K562 (cell line): Measurements from ENCODE around the gene DUOXA2.

Source experiments
- EGR1 ChIP-seq: fragments of 450-650 bp; conservative IDR thresholded peaks from 2 replicates; pipeline ENCODE4 v1.6.1; 2017; ENCODE audit warnings: mild to moderate bottlenecking
- FIP1L1 ChIP-seq: fragments of 200-400 bp; formaldehyde crosslinking; IDR thresholded peaks from 2 replicates; pipeline ENCODE4 v1.6.1; 2018; ENCODE audit warnings: mild to moderate bottlenecking, low read depth, low read length; ENCODE audit not compliant: poor library complexity, severe bottlenecking
- HSF4 ChIP-seq: fragments of 250-450 bp; sonication (Bioruptor Pico); IDR thresholded peaks from 2 replicates; pipeline ENCODE4 v2.1.2; 2022; ENCODE audit warnings: mild to moderate bottlenecking, moderate library complexity, borderline replicate concordance
- JUN ChIP-seq, 2 experiments: sonication (generic) in 1 of 2; formaldehyde crosslinking in 1 of 2; IDR thresholded peaks; 2 replicates each; pipeline versions ENCODE4 v1.6.1 to v1.8.0; 2012 to 2022; ENCODE audit warnings: borderline replicate concordance in 2 of 2, mild to moderate bottlenecking in 2 of 2, improper control_type of control experiment in 1 of 2, low read depth in 1 of 2, low read length in 1 of 2, missing genetic modification reagents in 1 of 2
- JUNB ChIP-seq: fragments of 450-650 bp; formaldehyde crosslinking; conservative IDR thresholded peaks from 2 replicates; pipeline ENCODE4 v1.4.0; 2020; ENCODE audit warnings: mild to moderate bottlenecking
- KDM1A ChIP-seq, 2 experiments: fragments of 450-650 bp; IDR thresholded peaks; 2 replicates each; pipeline ENCODE4 v1.6.1; 2016; ENCODE audit warnings: mild to moderate bottlenecking in 2 of 2
- POLR2AphosphoS2 ChIP-seq: IDR thresholded peaks from 2 replicates; pipeline ENCODE4 v1.6.1; 2012; ENCODE audit warnings: low read length, improper control_type of control experiment
- RFX5 ChIP-seq: IDR thresholded peaks from 2 replicates; pipeline ENCODE4 v1.6.1; 2011; ENCODE audit warnings: low read depth, mild to moderate bottlenecking, improper control_type of control experiment, low read length
- ZNF184 ChIP-seq: sonication (generic); formaldehyde crosslinking; IDR thresholded peaks from 2 replicates; pipeline ENCODE4 v1.5.0; 2020; ENCODE audit warnings: missing genetic modification reagents
- TF ChIP-seq, protein P1 (sequence below), 2 experiments: fragments of 200-800 bp in 1 of 2; sonication (Bioruptor generic) in 1 of 2; sonication (generic) in 1 of 2; formaldehyde crosslinking in 1 of 2; IDR thresholded peaks in 1 of 2; conservative IDR thresholded peaks in 1 of 2; 2 replicates each; pipeline versions ENCODE4 v1.5.0 to v1.6.1; 2016 to 2020; ENCODE audit warnings: missing compliant biosample characterization in 1 of 2, missing genetic modification characterization in 1 of 2, missing genetic modification reagents in 1 of 2

DNA sequence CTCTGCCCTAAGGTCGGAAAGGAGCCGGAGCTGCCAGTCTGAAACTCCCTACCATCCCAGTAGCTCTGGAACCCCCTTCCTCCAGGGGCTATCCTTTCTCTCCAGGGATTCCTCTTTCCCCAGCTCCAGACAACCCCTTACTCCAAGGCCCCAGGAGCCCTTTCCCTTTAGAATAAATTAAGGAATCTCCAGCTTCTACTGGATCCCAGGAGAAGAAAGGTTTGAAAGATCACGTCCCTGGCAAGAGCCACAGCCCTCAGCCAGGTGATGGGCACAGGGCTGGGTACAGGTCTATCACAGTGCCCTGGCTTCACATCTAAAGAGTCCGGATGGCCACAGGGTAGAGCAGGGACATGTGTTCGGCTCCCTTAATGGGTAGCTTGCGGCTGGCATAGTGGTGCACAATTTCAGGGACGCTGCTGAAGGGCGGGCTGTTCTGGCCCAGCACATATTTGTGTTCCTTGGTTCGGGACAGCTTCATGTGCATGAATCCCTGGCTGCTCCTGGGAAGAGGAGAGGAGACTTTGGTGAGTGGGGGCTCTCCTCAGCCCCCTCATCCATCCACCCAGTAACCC is 53.6 kb downstream of the DUOXA2 start:
- TF ChIP-seq RFX5 = no peak
- TF ChIP-seq, protein P1, sequence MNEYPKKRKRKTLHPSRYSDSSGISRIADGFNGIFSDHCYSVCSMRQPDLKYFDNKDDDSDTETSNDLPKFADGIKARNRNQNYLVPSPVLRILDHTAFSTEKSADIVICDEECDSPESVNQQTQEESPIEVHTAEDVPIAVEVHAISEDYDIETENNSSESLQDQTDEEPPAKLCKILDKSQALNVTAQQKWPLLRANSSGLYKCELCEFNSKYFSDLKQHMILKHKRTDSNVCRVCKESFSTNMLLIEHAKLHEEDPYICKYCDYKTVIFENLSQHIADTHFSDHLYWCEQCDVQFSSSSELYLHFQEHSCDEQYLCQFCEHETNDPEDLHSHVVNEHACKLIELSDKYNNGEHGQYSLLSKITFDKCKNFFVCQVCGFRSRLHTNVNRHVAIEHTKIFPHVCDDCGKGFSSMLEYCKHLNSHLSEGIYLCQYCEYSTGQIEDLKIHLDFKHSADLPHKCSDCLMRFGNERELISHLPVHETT (CRISPR knock-in tag; conservative IDR thresholded peaks at IDR 0.05 in 1 of 2, IDR thresholded peaks at IDR 0.05 in 1 of 2) = no peak
- no peak for TF ChIP-seq POLR2AphosphoS2
- no peak for TF ChIP-seq JUN (IDR thresholded peaks at IDR 0.05; ENCODE audit: borderline replicate concordance, low read depth, low read length)
- TF ChIP-seq JUN (CRISPR knock-in tag; IDR thresholded peaks at IDR 0.05; ENCODE audit: borderline replicate concordance) = no peak
- no peak for TF ChIP-seq HSF4 (CRISPR knock-in tag)
- TF ChIP-seq FIP1L1 = no peak
- TF ChIP-seq KDM1A (IDR thresholded peaks at IDR 0.05) = no peak
- TF ChIP-seq EGR1 = no peak
- no peak for TF ChIP-seq ZNF184 (CRISPR knock-in tag)
- TF ChIP-seq JUNB (CRISPR knock-in tag) = no peak
